MM.1S (cell line): ENCODE data around the gene CCSER2.

Experiments
- EZH2 ChIP-seq: fragments of 300-600 bp; sonication (generic); optimal IDR thresholded peaks from 2 replicates; pipeline ENCODE3; 2017; ENCODE audit warnings: low read depth, mild to moderate bottlenecking, antibody characterized with exemption, low read length, mixed read lengths
- TF ChIP-seq, protein P1 (sequence below): fragments of 300-600 bp; sonication (generic); IDR thresholded peaks from 2 replicates; pipeline ENCODE4 v1.5.1; 2016; ENCODE audit warnings: antibody characterized with exemption, low read length, mixed read lengths

DNA sequence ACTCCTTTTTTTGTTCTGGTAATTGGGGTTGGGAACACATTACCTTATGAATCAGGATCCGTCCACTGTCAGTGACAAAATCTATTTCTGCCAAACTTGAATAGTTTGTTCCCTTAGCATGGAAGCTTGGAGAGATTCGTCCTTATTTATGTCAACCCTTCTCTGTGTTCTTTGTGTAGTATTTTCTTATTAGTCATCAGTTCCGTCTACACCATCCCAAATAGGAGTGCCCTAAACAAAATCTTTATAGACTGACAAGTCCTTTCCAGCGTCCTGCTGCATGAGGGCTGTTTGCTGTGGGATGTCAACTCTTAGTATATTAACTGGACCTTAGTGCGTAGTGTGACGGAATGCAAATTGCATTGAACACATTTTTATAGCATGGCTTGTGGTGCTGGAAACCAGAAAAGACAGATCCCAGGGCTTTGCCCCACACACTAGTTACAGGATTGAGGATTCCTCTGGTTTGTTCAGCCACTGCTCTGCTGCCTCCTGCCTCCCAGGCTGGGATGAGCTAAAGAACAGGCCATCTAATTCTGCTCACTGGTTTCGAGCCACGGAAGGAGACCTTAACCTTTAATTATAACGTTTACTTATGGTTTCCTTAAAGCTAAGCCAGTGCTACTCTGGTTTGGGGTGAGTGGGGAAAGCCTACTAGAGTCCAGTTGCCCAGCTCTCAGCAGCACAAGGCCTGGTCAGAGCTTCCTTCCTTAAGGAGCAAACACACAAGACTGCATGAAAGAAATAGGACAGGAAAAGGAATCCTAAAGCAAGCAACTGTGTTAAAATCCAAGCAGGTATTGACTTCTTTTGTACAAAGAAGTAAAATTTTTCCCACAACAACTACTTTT, 194.4 kb downstream of the CCSER2 start:
- TF ChIP-seq, protein P1, sequence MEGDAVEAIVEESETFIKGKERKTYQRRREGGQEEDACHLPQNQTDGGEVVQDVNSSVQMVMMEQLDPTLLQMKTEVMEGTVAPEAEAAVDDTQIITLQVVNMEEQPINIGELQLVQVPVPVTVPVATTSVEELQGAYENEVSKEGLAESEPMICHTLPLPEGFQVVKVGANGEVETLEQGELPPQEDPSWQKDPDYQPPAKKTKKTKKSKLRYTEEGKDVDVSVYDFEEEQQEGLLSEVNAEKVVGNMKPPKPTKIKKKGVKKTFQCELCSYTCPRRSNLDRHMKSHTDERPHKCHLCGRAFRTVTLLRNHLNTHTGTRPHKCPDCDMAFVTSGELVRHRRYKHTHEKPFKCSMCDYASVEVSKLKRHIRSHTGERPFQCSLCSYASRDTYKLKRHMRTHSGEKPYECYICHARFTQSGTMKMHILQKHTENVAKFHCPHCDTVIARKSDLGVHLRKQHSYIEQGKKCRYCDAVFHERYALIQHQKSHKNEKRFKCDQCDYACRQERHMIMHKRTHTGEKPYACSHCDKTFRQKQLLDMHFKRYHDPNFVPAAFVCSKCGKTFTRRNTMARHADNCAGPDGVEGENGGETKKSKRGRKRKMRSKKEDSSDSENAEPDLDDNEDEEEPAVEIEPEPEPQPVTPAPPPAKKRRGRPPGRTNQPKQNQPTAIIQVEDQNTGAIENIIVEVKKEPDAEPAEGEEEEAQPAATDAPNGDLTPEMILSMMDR = no peak
- TF ChIP-seq EZH2 = no peak
